WI38 (cell line): Measurements from ENCODE around the gene PTPRT.

Source experiments
- H3K4me3 ChIP-seq: 2 replicates; pipeline ENCODE4 v1.5.1; 2011; ENCODE audit warnings: low read depth, mild to moderate bottlenecking, control low read depth, low read length
- CTCF ChIP-seq: IDR thresholded peaks from 2 replicates; pipeline ENCODE4 v1.5.1; 2012; ENCODE audit warnings: low read depth, mild to moderate bottlenecking, control low read depth, low read length

The PTPRT gene

GRCh38 chr20:42611889-42612837 is 577.5 kb downstream of the PTPRT start:
- TF ChIP-seq CTCF: no peak
- no peak overlapping the region for H3K4me3 ChIP-seq

DNA sequence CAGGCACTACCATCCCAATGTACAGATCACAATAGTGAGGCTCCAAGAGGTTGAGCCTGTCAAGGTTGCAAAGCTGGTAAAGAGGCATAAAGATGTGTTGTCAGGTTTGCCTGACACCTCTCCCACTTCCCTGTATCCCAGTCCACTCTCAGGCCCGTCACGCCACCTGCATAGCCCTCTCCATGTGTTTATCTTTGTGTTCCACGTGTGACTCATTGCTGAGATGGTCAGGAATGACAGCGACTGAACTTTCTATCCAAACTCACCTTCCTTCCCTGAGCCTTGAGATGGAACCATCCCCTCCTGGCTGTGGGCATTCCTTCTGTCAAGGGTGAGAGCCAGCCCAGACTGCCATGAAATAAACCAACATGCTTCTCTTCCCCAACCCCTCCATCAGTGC is 578.3 kb downstream of the PTPRT start:
- no peak overlapping the region for H3K4me3 ChIP-seq
- TF ChIP-seq CTCF: no peak

DNA sequence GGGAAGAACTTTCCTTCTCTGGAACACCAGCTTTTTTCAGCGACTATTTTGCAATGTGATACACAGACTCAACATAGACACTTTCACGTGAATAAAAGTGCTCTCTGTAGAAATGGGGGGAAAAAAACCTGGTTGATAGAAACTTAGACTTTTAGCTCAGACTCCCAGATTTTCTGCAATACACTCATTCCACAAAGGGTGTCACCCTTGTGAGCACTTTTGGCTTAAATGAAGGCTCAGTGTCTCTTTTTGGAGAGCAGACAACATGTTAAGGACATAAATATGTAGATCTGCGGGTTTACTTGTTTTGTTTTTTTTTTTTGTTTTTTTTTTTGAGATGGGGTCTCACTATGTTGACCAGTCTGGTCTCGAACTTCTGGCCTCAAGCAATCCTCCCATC is 579.6 kb downstream of the PTPRT start:
- no peak for TF ChIP-seq CTCF
- H3K4me3 ChIP-seq: no peak overlapping the region

- H3K4me3 ChIP-seq: no peak overlapping the region
- TF ChIP-seq CTCF: no peak
Measured at GRCh38 chr20:42609618-42610017, 580.1 kb downstream of the PTPRT start.

DNA sequence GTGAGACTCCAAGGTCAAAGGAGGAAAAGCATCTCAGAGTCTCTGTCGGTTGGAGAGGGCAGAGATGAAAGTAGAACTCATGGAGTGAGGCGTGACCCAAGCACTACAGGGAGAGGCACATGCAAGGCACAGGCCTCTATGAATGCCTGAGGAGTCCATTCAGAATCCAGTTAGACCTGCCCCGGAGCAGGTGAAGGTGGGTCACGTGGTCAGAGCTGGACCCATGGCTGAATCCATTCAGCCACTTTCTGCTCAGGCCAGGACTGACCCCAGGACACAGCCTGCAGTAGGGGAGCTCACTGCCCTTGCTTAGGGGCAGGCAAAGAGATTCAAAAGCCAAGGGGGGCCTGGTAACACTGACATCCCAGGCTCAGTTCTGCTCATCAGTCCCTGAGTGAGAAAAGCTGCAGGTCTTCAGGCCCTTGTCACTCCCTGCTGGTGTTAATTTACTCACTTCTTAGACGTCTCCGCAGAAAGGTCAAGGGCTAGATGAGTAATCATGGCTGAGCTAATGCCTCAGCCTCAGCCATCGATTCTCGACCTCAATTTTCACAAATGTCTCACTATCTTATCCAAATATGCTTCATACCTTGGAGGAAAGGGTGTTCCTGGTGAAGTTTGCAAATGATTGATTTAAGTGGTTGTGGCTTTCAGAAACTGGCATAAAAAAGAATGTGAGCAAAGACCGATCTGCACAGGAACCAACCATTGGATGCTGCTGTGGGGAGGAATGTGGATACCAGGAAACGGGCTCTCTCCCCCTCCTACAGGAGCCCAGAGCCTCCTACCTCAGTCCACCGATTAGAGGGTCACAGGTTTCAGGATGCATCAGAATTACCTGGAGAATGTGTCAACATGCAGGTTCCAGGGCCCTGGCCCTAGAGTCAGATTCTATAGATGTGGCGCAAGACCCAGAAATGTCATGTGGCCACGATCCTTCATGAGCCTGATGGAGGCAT is 584.4 kb downstream of the PTPRT start:
- no peak overlapping the region for H3K4me3 ChIP-seq
- TF ChIP-seq CTCF: no peak

DNA sequence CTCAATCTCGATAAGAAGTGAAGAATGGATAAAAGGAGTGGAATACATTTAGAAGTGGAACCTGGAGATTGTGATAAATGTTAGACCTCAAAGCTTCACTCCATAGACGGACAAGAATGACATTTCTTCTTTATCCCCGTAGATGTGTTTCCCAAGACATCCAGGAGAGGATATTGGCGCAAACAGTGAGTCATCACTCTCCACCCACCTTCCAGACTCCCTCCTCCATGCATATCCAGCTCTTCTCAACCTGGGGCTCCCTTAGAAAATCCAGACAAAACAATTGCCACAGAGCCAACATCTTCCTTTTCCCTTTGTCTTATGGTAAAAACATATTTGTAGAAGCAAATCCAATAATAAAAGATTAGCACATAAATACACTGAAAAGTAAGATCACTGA is 586.1 kb downstream of the PTPRT start:
- no peak for TF ChIP-seq CTCF
- H3K4me3 ChIP-seq: no peak overlapping the region

GRCh38 chr20:42598581-42598980 is 591.1 kb downstream of the PTPRT start:
- no peak for TF ChIP-seq CTCF
- no peak overlapping the region for H3K4me3 ChIP-seq
